GM23338 (cell line): Measurements from ENCODE around the gene ITPR2. TPM values are rescaled to one million over a fixed set of nuclear protein-coding genes. Genes with fewer than 3 reads are reported as not detected.
A peak's percentile ranks its signal among the peaks of the same experiment; 100 is the strongest.
"Not testable (repeated sequence)": the region's sequence is repeated elsewhere in the genome, so short reads cannot be mapped to it uniquely, and the experiment has no call there.

ENCODE experiments used
- ATAC-seq: fragments of 200-7000 bp; cut with Tn5 transposase; 3 replicates; pipeline ENCODE4 v1.9.1; 2020
- DNase-seq: peaks from one replicate; pipeline ENCODE4 v3.0.0-alpha.2; 2015; ENCODE audit warnings: low spot score
- H2AFZ ChIP-seq: fragments of 200-600 bp; sonication (generic); 2 replicates; pipeline ENCODE4 v1.8.0; 2016; ENCODE audit warnings: antibody characterized with exemption, mild to moderate bottlenecking, moderate library complexity
- H3F3A ChIP-seq: fragments of 200-600 bp; sonication (generic); replicated peaks from 2 replicates; pipeline ENCODE4 v1.8.0; 2017; ENCODE audit warnings: antibody characterized with exemption, mixed run types, low read depth
- H3K27ac ChIP-seq: fragments of 200-600 bp; sonication (generic); 2 replicates; pipeline ENCODE4 v1.6.1; 2016; ENCODE audit warnings: low read depth
- H3K27me3 ChIP-seq: fragments of 200-600 bp; sonication (generic); 2 replicates; pipeline ENCODE4 v1.8.0; 2016; ENCODE audit warnings: mild to moderate bottlenecking, mixed run types, moderate library complexity; ENCODE audit not compliant: insufficient read depth
- H3K36me3 ChIP-seq: fragments of 200-600 bp; sonication (generic); 2 replicates; pipeline ENCODE4 v1.8.0; 2016; ENCODE audit warnings: mild to moderate bottlenecking; ENCODE audit not compliant: insufficient read depth
- H3K4me1 ChIP-seq: fragments of 200-600 bp; sonication (generic); 2 replicates; pipeline ENCODE4 v1.8.0; 2016; ENCODE audit warnings: mild to moderate bottlenecking, moderate library complexity; ENCODE audit not compliant: insufficient read depth
- H3K4me2 ChIP-seq: fragments of 200-600 bp; sonication (generic); 2 replicates; pipeline ENCODE4 v1.7.1; 2017; ENCODE audit warnings: mixed run types
- H3K4me3 ChIP-seq: fragments of 200-600 bp; sonication (generic); 2 replicates; pipeline ENCODE4 v1.6.1; 2016; ENCODE audit warnings: mixed run types
- H3K79me2 ChIP-seq: fragments of 200-600 bp; sonication (generic); replicated peaks from 2 replicates; pipeline ENCODE4 v1.8.0; 2017; ENCODE audit warnings: mild to moderate bottlenecking; ENCODE audit not compliant: insufficient read depth
- H3K9me2 ChIP-seq: fragments of 200-600 bp; sonication (generic); 2 replicates; pipeline ENCODE4 v1.8.0; 2017; ENCODE audit not compliant: insufficient read depth
- H4K20me1 ChIP-seq: fragments of 200-600 bp; sonication (generic); replicated peaks from 2 replicates; pipeline ENCODE4 v1.8.0; 2017; ENCODE audit warnings: mild to moderate bottlenecking; ENCODE audit not compliant: insufficient read depth
- H3K27ac Mint-ChIP-seq: 2 replicates; pipeline ENCODE4 v1.8.0; 2020; ENCODE audit warnings: inconsistent platforms, mild to moderate bottlenecking, moderate library complexity, mixed read lengths
- H3K27me3 Mint-ChIP-seq: 3 replicates; pipeline ENCODE4 v1.8.0; 2022; ENCODE audit warnings: low read depth, mild to moderate bottlenecking, moderate library complexity, mixed read lengths, inconsistent platforms; ENCODE audit not compliant: insufficient read depth, poor library complexity
- H3K36me3 Mint-ChIP-seq: 3 replicates; pipeline ENCODE4 v1.8.0; 2021; ENCODE audit warnings: low read depth, mild to moderate bottlenecking, inconsistent platforms, moderate library complexity, mixed read lengths
- H3K4me1 Mint-ChIP-seq: 3 replicates; pipeline ENCODE4 v1.8.0; 2020; ENCODE audit warnings: mild to moderate bottlenecking, inconsistent platforms, mixed read lengths
- H3K4me3 Mint-ChIP-seq: 3 replicates; pipeline ENCODE4 v1.8.0; 2021; ENCODE audit warnings: moderate library complexity, mild to moderate bottlenecking, inconsistent platforms, mixed read lengths
- H3K9me3 Mint-ChIP-seq: 3 replicates; pipeline ENCODE4 v1.8.0; 2020; ENCODE audit warnings: moderate library complexity, mild to moderate bottlenecking, inconsistent platforms, mixed read lengths
- CREB1 ChIP-seq: fragments of 250-450 bp; sonication (Bioruptor Pico); IDR thresholded peaks from 2 replicates; pipeline ENCODE4 v1.5.0; 2020; ENCODE audit warnings: low read depth, mild to moderate bottlenecking, moderate library complexity
- EZH2phosphoT487 ChIP-seq: fragments of 200-600 bp; sonication (generic); IDR thresholded peaks from one replicate; pipeline ENCODE4 v1.8.1; 2018; ENCODE audit warnings: antibody characterized with exemption; ENCODE audit not compliant: unreplicated experiment
- JUNB ChIP-seq: IDR thresholded peaks from one replicate; pipeline ENCODE4 v1.6.1; 2016; ENCODE audit warnings: antibody characterized with exemption; ENCODE audit not compliant: unreplicated experiment
- NANOG ChIP-seq: IDR thresholded peaks from 2 replicates; pipeline ENCODE4 v1.6.1; 2016; ENCODE audit warnings: antibody characterized with exemption, borderline replicate concordance
- POLR2AphosphoS5 ChIP-seq: IDR thresholded peaks from 2 replicates; pipeline ENCODE4 v1.6.1; 2016; ENCODE audit warnings: antibody characterized with exemption, low read depth
- STAT1 ChIP-seq: IDR thresholded peaks from one replicate; pipeline ENCODE4 v1.6.1; 2016; ENCODE audit warnings: antibody characterized with exemption; ENCODE audit not compliant: unreplicated experiment
- ZNF331 ChIP-seq: fragments of 250-450 bp; sonication (Bioruptor Pico); IDR thresholded peaks from 2 replicates; pipeline ENCODE4 v1.5.0; 2020; ENCODE audit warnings: low read depth, mild to moderate bottlenecking, moderate library complexity
- ZNF462 ChIP-seq: fragments of 250-450 bp; sonication (Bioruptor Pico); IDR thresholded peaks from 2 replicates; pipeline ENCODE4 v1.5.0; 2020; ENCODE audit warnings: mild to moderate bottlenecking, moderate library complexity
- polyA plus RNA-seq: library from polyadenylated mRNA; unstranded; fragments of >200 nt; fragmentation: Nextera tagmentation; extraction: Ambion mirVana; gene quantifications from 2 replicates; pipeline ENCODE4 v1.2.1, GENCODE V29; 2016
- total RNA-seq: library from RNA; depleted of rRNA; stranded (reverse); fragments of >200 nt; shearing (Covaris generic); gene quantifications from 2 replicates; pipeline ENCODE4 v1.2.3, GENCODE V29; 2014
- TF ChIP-seq, protein P1 (sequence below): IDR thresholded peaks from one replicate; pipeline ENCODE4 v1.6.1; 2018; ENCODE audit warnings: antibody characterized with exemption; ENCODE audit not compliant: unreplicated experiment

ITPR2 gene
- total and polyA plus RNA-seq, 2 experiments from 2014 or later, result 44.5 to 65.2 TPM

DNA sequence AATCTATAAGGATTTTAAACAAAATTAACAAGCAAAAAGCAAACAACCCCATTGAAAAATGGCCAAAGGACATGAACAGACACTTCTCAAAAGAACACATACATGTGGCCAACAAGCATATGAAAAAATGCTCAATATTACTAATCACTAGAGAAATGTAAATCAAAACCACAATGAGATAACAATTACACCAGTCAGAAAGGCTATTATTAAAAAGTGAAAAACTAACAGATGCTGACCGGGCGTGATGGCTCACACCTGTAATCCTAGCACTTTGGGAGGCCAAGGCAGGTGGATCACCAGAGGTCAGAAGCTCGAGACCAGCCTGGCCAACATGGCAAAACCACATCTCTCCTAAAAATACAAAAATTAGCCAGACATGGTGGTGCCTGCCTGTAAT lies 315.7 kb downstream of the ITPR2 start:
- H3F3A ChIP-seq, H3K9me3 Mint-ChIP-seq, H2AFZ ChIP-seq, H3K9me2 ChIP-seq, H3K27me3 ChIP-seq, H3K36me3 ChIP-seq, H3K4me3 Mint-ChIP-seq, H3K4me2 ChIP-seq, H4K20me1 ChIP-seq, DNase-seq, H3K27me3 Mint-ChIP-seq, H3K79me2 ChIP-seq, H3K27ac Mint-ChIP-seq, H3K27ac ChIP-seq, ATAC-seq, H3K4me3 ChIP-seq: not testable (repeated sequence)
- H3K4me1 ChIP-seq, result peaks cover 19% of the 10 kb centered on the region
- peaks cover 22% of the 10 kb centered on the region; the same call in 2 of the 3 replicates for H3K36me3 Mint-ChIP-seq
- H3K4me1 Mint-ChIP-seq, result peaks cover 22% of the 10 kb centered on the region

DNA sequence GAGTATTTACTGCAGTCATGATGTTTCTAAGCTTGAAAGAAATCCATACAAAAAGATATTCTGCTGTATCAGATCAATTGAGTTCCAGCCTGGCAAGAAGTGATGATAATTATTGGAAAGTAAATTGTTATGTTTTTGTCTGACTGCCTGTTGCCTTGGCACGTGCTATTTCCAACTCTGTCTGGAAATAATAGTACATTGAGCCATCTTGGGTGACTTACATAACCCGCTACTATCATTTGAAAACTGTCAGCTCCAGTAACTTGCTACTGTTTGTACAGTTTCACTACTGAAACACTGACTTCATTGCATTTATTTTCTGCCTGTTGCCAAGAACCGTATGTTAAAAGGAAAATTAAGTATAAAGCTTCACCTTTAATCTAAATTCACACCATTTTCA lies 318.6 kb downstream of the ITPR2 start:
- no peaks in the 10 kb centered on the region for H3K79me2 ChIP-seq
- no peaks in the 10 kb centered on the region for H3K27me3 ChIP-seq
- Mint-ChIP-seq H3K4me1 (peaks cover 47% of the 10 kb centered on the region), H3K27me3 (peaks cover 2% of the 10 kb centered on the region), H3K27ac (no peak overlapping the region), H3K36me3 (peaks cover 14% of the 10 kb centered on the region; the same call in 2 of the 3 replicates), H3K4me3 (no peak overlapping the region), H3K9me3 (no peaks in the 10 kb centered on the region)
- TF ChIP-seq POLR2AphosphoS5 (no peak), ZNF331 (CRISPR knock-in tag) (no peak), STAT1 (no peak), EZH2phosphoT487 (no peak), NANOG (no peak), CREB1 (CRISPR knock-in tag) (no peak), ZNF462 (no peak), JUNB (no peak)
- TF ChIP-seq, protein P1, sequence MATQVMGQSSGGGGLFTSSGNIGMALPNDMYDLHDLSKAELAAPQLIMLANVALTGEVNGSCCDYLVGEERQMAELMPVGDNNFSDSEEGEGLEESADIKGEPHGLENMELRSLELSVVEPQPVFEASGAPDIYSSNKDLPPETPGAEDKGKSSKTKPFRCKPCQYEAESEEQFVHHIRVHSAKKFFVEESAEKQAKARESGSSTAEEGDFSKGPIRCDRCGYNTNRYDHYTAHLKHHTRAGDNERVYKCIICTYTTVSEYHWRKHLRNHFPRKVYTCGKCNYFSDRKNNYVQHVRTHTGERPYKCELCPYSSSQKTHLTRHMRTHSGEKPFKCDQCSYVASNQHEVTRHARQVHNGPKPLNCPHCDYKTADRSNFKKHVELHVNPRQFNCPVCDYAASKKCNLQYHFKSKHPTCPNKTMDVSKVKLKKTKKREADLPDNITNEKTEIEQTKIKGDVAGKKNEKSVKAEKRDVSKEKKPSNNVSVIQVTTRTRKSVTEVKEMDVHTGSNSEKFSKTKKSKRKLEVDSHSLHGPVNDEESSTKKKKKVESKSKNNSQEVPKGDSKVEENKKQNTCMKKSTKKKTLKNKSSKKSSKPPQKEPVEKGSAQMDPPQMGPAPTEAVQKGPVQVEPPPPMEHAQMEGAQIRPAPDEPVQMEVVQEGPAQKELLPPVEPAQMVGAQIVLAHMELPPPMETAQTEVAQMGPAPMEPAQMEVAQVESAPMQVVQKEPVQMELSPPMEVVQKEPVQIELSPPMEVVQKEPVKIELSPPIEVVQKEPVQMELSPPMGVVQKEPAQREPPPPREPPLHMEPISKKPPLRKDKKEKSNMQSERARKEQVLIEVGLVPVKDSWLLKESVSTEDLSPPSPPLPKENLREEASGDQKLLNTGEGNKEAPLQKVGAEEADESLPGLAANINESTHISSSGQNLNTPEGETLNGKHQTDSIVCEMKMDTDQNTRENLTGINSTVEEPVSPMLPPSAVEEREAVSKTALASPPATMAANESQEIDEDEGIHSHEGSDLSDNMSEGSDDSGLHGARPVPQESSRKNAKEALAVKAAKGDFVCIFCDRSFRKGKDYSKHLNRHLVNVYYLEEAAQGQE, result no peak
- H3K4me1 ChIP-seq, result peaks cover 42% of the 10 kb centered on the region
- no peaks in the 10 kb centered on the region for H4K20me1 ChIP-seq
- no peak for DNase-seq
- H3K27ac ChIP-seq, result peak overlapping the region; percentile 23; the same call in 1 of the 2 replicates
- H3F3A ChIP-seq, result no peaks in the 10 kb centered on the region; the same call in 1 of the 2 replicates
- H3K36me3 ChIP-seq, result no peaks in the 10 kb centered on the region
- H2AFZ ChIP-seq, result no peak overlapping the region
- no peak overlapping the region for H3K4me3 ChIP-seq
- no peak overlapping the region for H3K4me2 ChIP-seq
- no peak for ATAC-seq
- H3K9me2 ChIP-seq, result no peaks in the 10 kb centered on the region
